Astrocyte of the hippocampus (primary cell): Measurements from ENCODE around the gene NT5C1B.
"Not testable (repeated sequence)": the region's sequence is repeated elsewhere in the genome, so short reads cannot be mapped to it uniquely, and the experiment has no call there.

Experiments
- DNase-seq: peaks from one replicate; pipeline ENCODE4 v3.0.0; 2011; ENCODE audit warnings: low read depth, low spot score

Gene NT5C1B

GRCh38 chr2:18589354-18589753, at the start of gene NT5C1B:
Gene NT5C1B, minus strand, starts transcription at chr2:18589569. Its CDS starts 101 bp downstream, at chr2:18589468.
- DNase-seq, result no peak

- no peak for DNase-seq
These were observed 47.8 kb upstream of the NT5C1B start for GRCh38 chr2:18637196-18637595.

- not testable (repeated sequence) for DNase-seq
These were observed 43.3 kb upstream of the NT5C1B start for GRCh38 chr2:18632699-18633098.

- DNase-seq, result no peak
These were observed 41.6 kb upstream of the NT5C1B start for GRCh38 chr2:18630941-18631340.

- DNase-seq, result no peak
These were observed 41.2 kb upstream of the NT5C1B start for GRCh38 chr2:18630541-18630940.

- DNase-seq, result peak; percentile 35
These were observed 40.7 kb upstream of the NT5C1B start for GRCh38 chr2:18630101-18630500.

GRCh38 chr2:18626958-18627650, 37.7 kb upstream of the NT5C1B start:
- DNase-seq, result no peak

GRCh38 chr2:18626256-18626668, 36.9 kb upstream of the NT5C1B start:
- no peak for DNase-seq

GRCh38 chr2:18625563-18625962, 36.2 kb upstream of the NT5C1B start:
- no peak for DNase-seq

- no peak for DNase-seq
These were observed 34.4 kb upstream of the NT5C1B start for GRCh38 chr2:18623782-18624181.

GRCh38 chr2:18620867-18621632, 31.7 kb upstream of the NT5C1B start:
- no peak for DNase-seq

GRCh38 chr2:18619091-18619490, 29.7 kb upstream of the NT5C1B start:
- no peak for DNase-seq

- DNase-seq, result no peak
These were observed 24.7 kb upstream of the NT5C1B start for GRCh38 chr2:18614041-18614440.

GRCh38 chr2:18612133-18612532, 22.8 kb upstream of the NT5C1B start:
- DNase-seq, result no peak

GRCh38 chr2:18611604-18612003, 22.2 kb upstream of the NT5C1B start:
- no peak for DNase-seq

- DNase-seq, result peak; percentile 16
These were observed 21.8 kb upstream of the NT5C1B start for GRCh38 chr2:18611184-18611583.

GRCh38 chr2:18610651-18611050, 21.3 kb upstream of the NT5C1B start:
- no peak for DNase-seq

GRCh38 chr2:18610090-18610489, 20.7 kb upstream of the NT5C1B start:
- DNase-seq, result no peak

- no peak for DNase-seq
These were observed 15.7 kb upstream of the NT5C1B start for GRCh38 chr2:18605115-18605514.

GRCh38 chr2:18604531-18604885, 15.1 kb upstream of the NT5C1B start:
- DNase-seq, result no peak

GRCh38 chr2:18603854-18604530, 14.6 kb upstream of the NT5C1B start:
- no peak for DNase-seq

GRCh38 chr2:18602298-18602697, 12.9 kb upstream of the NT5C1B start:
- DNase-seq, result no peak

GRCh38 chr2:18600255-18600613, 10.9 kb upstream of the NT5C1B start:
- no peak for DNase-seq
